Dendritic cell treated with granulocyte-macrophage colony-stimulating factor and Interleukin-4, amounts not matched to agents 40 ng/mL and 50 ng/mL, for 4 days (primary cell): ENCODE measurements around the gene MED25.
A peak's percentile ranks its signal among the peaks of the same experiment; 100 is the strongest.

ENCODE experiments used
- H3K27ac Mint-ChIP-seq: one replicate; pipeline ENCODE4 v1.8.0; 2022; ENCODE audit warnings: mild to moderate bottlenecking, mixed read lengths
- H3K27me3 Mint-ChIP-seq: one replicate; pipeline ENCODE4 v1.8.0; 2022; ENCODE audit warnings: mild to moderate bottlenecking, mixed read lengths
- H3K36me3 Mint-ChIP-seq: one replicate; pipeline ENCODE4 v1.8.0; 2022; ENCODE audit warnings: low read depth, mixed read lengths
- H3K4me1 Mint-ChIP-seq: one replicate; pipeline ENCODE4 v1.8.0; 2022; ENCODE audit warnings: low read depth, mixed read lengths
- H3K4me3 Mint-ChIP-seq: one replicate; pipeline ENCODE4 v1.8.0; 2022; ENCODE audit warnings: mild to moderate bottlenecking, moderate library complexity, mixed read lengths
- H3K9me3 Mint-ChIP-seq: one replicate; pipeline ENCODE4 v1.8.0; 2022; ENCODE audit warnings: mixed read lengths
- intact Hi-C: fragments of 100-400 bp; cut with micrococcal nuclease; formaldehyde crosslinking; loops from one replicate; pipeline ENCODE4 v1.15.0; 2022

MED25 gene

DNA sequence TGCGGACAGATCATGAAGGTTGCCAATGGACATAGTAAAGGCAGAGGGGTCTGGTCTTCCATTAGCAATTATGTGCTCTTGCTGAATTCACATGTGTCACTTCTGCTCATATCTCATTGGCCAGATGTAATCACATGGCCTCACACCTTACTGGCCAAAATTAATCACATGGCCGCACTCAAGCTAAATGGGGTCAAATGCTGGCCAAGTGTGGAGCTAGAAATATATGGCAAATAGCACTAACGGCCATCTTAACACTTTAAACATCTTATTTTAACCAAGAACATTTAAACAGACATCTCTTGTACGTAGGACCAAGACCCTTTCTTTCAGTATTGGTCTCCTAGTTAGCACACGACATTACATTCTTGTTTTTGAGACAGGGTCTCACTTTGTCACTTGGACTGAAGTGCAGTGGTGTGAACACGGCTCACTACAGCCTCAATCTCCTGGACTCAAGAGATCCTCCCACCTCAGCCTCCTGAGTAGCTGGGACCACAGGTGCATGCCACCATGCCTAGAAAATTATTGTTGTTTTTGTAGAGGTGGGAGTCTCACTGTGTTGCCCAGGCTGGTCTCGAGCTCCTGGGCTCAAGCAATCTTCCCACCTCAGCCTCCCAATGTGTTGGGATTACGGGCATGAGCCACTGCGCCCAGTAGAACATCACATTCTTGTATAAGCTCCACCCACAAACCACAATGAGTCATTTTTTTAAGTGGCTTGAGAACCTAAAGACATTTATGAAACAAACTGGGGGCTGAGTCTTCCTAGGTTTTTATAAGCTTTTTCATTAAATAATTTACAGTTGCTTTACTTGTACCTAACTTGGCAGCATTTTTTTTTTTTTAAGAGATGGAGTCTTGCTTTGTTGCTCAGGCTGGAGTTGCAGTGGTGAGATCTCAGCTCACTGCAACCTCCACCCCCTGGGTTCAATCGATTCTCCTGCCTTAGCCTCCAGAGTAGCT lies 29.9 kb downstream of the MED25 start:
- intact Hi-C loops, result no loop called here
- H3K4me3 Mint-ChIP-seq, result no peak overlapping the region
- H3K9me3 Mint-ChIP-seq, result peaks cover 17% of the 10 kb centered on the region
- H3K36me3 Mint-ChIP-seq, result peaks cover 24% of the 10 kb centered on the region
- H3K27me3 Mint-ChIP-seq, result peaks cover 12% of the 10 kb centered on the region
- peaks cover 58% of the 10 kb centered on the region for H3K4me1 Mint-ChIP-seq
- H3K27ac Mint-ChIP-seq, result peak overlapping the region; percentile 98

DNA sequence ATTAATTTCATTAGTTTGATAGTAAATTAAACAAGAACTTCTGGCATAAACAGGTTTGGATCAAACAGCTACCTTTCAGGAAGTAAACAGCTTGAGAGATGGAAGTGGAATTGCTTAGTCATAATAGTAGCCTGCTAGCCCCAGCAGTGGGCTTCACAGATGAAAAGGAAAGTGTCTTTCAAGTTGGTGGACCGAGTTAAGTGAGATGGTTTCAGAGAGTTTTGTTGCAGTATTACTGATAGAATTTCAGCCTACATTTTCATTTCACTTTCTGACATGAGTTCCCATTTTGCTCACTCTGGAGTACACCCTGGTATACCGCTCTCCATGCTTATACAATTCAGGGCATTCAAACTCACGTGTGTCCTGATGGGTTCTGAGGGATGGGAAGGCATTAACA lies 30.8 kb downstream of the MED25 start:
- Mint-ChIP-seq H3K36me3 (peaks cover 24% of the 10 kb centered on the region), H3K4me3 (peak overlapping the region; percentile 4)

GRCh38 chr19:49849433-49850220 lies 31.5 kb downstream of the MED25 start:
- intact Hi-C loops, result loop anchor here (1.0 kb wide), 1 partner anchor 36 kb away; the partner anchor contains the start of gene FUZ
- Mint-ChIP-seq H3K4me3 (peak overlapping the region; percentile 89), H3K27ac (peak overlapping the region; percentile 98), H3K27me3 (peaks cover 12% of the 10 kb centered on the region), H3K36me3 (peaks cover 24% of the 10 kb centered on the region), H3K4me1 (peaks cover 52% of the 10 kb centered on the region), H3K9me3 (peaks cover 17% of the 10 kb centered on the region)

More for the DNA sequence above, 30.8 kb downstream of the MED25 start:
- Mint-ChIP-seq H3K27me3 (peaks cover 12% of the 10 kb centered on the region), H3K4me1 (peaks cover 56% of the 10 kb centered on the region), H3K9me3 (peaks cover 17% of the 10 kb centered on the region), H3K27ac (peak overlapping the region; percentile 98)
- intact Hi-C loops, result no loop called here

DNA sequence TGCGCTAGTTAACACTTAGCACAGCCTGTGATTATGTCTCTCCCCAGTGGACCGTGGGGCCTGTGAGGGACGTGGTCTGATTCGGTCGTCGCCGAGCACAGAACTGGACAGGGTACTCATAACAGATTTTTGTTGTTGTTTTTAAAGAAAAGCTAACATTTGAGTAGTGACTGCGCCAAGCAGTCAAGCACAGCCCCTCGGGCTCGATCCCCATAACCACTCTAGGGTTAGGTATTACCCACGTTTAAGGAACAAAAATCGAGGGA lies 32.1 kb downstream of the MED25 start:
- H3K4me3 Mint-ChIP-seq, result peak overlapping the region; percentile 89
- peaks cover 48% of the 10 kb centered on the region for H3K4me1 Mint-ChIP-seq
- peaks cover 29% of the 10 kb centered on the region for H3K36me3 Mint-ChIP-seq
- peaks cover 12% of the 10 kb centered on the region for H3K27me3 Mint-ChIP-seq
- peaks cover 17% of the 10 kb centered on the region for H3K9me3 Mint-ChIP-seq
- intact Hi-C loops, result loop anchor here (1.0 kb wide), 1 partner anchor 37 kb away; the partner anchor contains the start of gene FUZ
- peak overlapping the region; percentile 98 for H3K27ac Mint-ChIP-seq

DNA sequence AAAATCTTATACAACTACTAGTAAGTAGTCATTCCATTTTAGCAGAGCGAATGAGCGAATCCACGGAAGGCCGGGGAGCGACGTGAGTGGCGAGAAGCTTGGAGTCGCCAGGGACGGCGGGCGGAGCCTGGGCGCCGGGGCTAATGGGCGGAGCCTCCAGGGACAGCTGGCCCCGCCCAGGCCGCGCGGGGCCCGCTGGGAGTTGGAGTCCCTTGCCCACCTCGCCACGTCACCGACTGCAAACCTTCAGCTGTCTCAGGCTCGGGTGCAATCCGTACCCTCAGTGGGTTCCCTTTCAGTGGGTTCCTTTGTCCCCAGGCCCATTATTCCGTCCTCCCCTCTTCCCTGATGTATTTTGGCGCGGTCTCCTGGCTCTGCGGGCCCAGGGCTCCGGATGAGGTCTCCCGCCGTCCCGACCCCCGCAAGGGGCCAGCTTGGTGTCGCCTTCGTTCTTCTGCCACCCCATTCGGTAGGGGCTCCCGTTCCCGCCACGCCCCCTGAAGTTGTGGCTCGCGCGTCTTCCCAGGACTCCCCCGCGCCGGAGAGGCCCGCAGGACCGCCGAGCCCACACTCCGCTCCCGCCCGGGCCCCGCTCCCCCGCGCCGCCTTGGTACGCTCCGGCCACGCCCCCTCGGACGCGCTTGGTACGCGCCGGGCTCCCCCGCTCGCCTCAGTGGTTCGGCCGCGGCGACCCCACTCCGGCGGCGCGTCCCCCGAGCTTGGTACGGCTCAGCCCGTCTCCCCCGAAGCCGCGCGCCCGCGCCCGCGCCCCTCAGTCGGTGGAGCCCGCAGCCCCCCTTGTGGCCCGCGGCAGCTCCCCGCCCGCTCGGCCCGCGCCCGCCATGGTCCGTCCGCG lies 32.6 kb downstream of the MED25 start, which contains the start of gene PTOV1:
TSS of gene PTOV1 (plus strand) at position 673 of the 856 bp plus-strand sequence.
- peak within 1 kb of the TSS; percentile 98 for H3K27ac Mint-ChIP-seq
- peaks cover 17% of the 10 kb centered on the region for H3K9me3 Mint-ChIP-seq
- peaks cover 12% of the 10 kb centered on the region for H3K27me3 Mint-ChIP-seq
- intact Hi-C loops, result loop anchor here (1.0 kb wide), 1 partner anchor 37 kb away; the partner anchor contains the start of gene FUZ
- peak within 1 kb of the TSS; percentile 89 for H3K4me3 Mint-ChIP-seq
- peaks cover 34% of the 10 kb centered on the region for H3K36me3 Mint-ChIP-seq
- peaks cover 52% of the 10 kb centered on the region for H3K4me1 Mint-ChIP-seq

DNA sequence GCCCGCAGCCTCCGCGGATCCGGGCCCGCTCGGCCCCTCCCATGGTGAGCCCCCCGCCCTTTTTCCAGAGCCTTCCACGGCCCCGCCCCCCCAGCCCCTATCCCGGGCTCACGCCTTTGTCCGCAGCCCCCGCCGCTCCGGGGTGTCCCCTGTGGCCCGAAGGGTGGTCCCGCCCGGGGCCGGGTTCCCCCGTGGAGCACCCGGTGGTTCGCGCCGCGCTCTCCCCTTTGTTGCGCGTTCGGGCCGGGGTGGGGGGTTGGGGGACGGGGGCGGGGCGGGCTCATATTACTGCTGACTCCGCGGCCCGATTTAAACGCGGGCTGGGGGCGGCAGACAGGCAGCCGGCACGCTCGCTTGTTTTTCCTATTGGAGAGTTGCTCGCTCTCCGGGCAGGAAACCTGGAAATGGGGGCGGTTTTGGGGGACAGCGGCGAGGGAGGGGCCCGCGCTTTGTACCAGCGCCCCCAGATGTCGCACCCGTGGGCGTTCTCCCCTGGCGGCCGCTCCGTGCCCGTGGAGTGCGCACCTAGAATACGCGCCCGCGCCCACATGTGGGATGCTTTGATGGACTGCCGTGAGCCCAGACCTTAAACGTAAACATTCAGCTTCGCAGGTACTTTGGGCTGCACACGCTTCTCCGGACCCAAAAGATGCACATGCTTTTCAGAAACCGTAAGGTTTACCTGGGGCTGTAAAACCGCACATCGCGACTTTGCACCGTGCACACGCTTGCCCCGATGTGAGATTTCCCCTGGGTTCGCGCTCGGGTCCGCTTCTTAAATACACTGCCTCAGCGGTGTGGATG lies 33.6 kb downstream of the MED25 start:
- intact Hi-C loops, result no loop called here
- Mint-ChIP-seq H3K4me3 (peak overlapping the region; percentile 76), H3K4me1 (peaks cover 53% of the 10 kb centered on the region), H3K36me3 (peaks cover 44% of the 10 kb centered on the region), H3K9me3 (peaks cover 17% of the 10 kb centered on the region), H3K27ac (peak overlapping the region; percentile 98), H3K27me3 (peaks cover 12% of the 10 kb centered on the region)

- Mint-ChIP-seq H3K27me3 (peaks cover 12% of the 10 kb centered on the region), H3K9me3 (peaks cover 17% of the 10 kb centered on the region), H3K4me1 (peaks cover 53% of the 10 kb centered on the region), H3K27ac (no peak overlapping the region), H3K36me3 (peaks cover 54% of the 10 kb centered on the region), H3K4me3 (peak overlapping the region; percentile 76)
- intact Hi-C loops, result no loop called here
Observed at GRCh38 chr19:49852631-49853126, 34.6 kb downstream of the MED25 start.

DNA sequence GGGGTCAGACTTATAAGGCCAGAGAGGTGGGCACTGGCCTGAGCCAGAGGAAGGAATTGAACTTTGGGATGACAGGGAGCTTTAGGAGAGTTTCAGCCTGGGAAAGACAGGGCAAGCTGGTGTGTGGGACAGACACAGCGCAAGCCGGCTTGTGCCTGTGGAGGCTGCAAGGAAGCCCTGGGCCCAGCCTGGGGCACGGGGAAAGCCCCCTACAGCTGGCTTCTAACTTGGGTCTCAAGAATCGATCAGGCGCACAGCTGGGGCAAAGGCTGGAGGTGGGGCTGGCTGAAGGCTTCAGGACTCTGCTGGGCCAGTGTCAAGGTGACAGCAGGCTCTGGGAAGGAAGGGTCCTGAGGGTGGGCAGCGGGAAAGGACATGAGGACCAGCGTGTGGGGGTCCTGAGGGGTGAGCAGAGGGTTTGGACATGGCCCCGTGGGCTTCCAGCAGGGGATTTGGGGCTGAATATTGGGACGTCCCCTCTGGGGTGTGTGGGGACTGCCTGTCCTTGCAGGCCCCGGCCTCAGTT lies 35.8 kb downstream of the MED25 start:
- Mint-ChIP-seq H3K27me3 (peaks cover 12% of the 10 kb centered on the region), H3K27ac (no peak overlapping the region), H3K4me1 (peaks cover 43% of the 10 kb centered on the region), H3K36me3 (peaks cover 64% of the 10 kb centered on the region), H3K4me3 (no peak overlapping the region), H3K9me3 (peaks cover 14% of the 10 kb centered on the region)
- intact Hi-C loops, result no loop called here

DNA sequence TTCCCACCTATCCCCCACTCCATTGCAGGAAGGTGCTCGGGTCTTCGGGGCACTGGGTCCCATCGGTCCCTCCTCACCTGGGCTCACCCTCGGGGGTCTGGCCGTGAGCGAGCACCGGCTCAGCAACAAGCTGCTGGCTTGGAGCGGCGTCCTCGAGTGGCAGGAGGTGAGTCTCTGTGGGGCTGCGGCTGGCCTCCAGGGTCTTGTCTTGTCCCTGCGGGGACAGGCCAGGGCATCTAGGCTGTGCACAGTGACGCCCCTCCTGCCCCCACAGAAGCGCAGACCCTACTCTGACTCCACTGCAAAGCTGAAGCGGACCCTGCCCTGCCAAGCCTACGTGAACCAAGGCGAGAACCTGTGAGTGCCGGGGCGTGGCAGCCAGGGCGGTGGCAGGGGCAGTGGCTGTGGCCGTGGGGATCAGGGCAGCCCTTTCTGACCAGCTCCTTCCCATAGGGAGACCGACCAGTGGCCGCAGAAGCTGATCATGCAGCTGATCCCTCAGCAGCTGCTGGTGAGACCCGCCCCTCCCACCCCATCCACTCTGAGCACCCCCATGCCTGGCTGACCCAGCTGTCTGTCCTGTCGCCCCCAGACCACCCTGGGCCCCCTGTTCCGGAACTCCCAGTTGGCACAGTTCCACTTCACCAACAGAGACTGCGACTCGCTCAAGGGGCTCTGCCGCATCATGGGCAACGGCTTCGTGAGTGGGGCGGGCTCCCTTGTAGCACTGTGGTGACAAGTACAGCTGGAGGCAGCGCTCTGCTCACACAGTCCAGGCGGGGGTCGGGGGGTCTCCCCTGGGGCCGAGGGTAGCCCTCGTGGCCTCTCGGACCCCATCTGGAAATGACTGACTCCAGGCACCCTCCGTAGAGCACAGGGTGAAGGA lies 36.5 kb downstream of the MED25 start:
- H3K27ac Mint-ChIP-seq, result no peak overlapping the region
- intact Hi-C loops, result no loop called here
- peaks cover 7% of the 10 kb centered on the region for H3K9me3 Mint-ChIP-seq
- H3K36me3 Mint-ChIP-seq, result peaks cover 66% of the 10 kb centered on the region
- H3K4me3 Mint-ChIP-seq, result no peak overlapping the region
- peaks cover 12% of the 10 kb centered on the region for H3K27me3 Mint-ChIP-seq
- H3K4me1 Mint-ChIP-seq, result peaks cover 37% of the 10 kb centered on the region

DNA sequence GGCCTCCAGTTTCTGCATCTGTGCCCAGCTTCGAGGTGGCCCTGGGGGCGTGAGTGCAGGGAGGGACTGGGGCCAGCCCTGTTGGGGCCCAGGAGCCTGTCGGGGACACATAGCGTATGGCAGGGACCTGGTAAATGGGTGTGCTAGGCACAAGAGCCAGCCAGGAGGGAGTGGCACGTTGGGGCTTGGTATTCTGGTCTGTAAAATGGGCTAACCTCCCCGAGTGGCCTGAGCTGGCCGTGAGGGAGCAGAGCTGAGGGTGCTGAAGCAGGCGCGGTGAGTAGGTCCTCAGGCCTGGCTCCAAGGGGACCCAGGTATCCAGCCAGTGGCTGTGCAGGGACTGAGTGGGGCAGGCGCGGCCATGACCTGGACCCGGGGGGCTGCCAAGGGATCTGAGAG lies 37.2 kb downstream of the MED25 start:
- H3K9me3 Mint-ChIP-seq, result peaks cover under 1% of the 10 kb centered on the region
- H3K4me3 Mint-ChIP-seq, result no peak overlapping the region
- peaks cover 71% of the 10 kb centered on the region for H3K36me3 Mint-ChIP-seq
- peaks cover 31% of the 10 kb centered on the region for H3K4me1 Mint-ChIP-seq
- peaks cover 12% of the 10 kb centered on the region for H3K27me3 Mint-ChIP-seq
- no peak overlapping the region for H3K27ac Mint-ChIP-seq
- intact Hi-C loops, result no loop called here

DNA sequence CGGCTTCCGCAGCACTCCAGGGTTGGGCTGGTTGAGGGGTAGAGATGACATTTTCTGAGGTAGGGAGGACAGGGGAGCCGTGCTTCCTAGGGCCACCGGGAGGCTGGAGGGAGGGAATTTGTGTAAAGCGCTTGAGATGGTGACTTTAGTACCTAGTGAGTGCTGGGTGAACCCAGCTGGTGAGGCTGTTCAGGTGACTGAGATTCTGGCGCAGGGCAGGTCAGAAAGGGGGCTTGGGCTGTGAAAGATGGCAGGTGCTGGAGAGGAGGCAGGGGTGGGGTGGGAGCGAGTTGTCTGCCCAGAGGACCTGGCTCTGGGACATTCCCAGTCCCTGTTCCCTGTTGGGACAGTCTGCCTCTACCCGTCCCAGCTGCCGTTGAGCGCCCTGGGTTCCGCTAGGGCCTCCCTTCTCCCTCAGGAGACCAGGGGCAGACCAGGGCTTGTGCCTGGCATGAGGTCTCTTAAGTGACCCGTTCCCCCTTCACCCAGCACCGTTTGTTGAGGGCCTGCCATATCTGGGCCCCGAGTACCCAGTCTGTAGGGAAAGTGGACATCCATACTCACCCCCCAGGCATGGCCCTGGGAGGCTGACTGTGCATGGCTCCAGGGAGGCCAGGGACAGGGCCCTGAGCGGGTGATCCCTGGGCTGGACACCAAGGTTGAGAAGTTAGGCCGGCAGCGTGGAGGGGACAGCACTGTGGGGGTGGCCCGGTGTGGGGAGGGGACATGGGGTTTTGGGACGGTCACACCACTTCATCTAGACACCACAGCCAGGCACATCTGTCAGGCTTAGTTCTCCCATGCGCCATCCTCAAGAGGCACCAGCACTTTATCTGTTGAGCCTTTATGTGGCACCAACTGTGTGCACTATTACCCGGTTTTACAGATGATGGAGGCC lies 37.8 kb downstream of the MED25 start:
- intact Hi-C loops, result no loop called here
- peaks cover 33% of the 10 kb centered on the region for H3K4me1 Mint-ChIP-seq
- H3K36me3 Mint-ChIP-seq, result peaks cover 71% of the 10 kb centered on the region
- no peak overlapping the region for H3K4me3 Mint-ChIP-seq
- H3K9me3 Mint-ChIP-seq, result no peaks in the 10 kb centered on the region
- H3K27me3 Mint-ChIP-seq, result peaks cover 12% of the 10 kb centered on the region
- H3K27ac Mint-ChIP-seq, result no peak overlapping the region
